GM19099 (cell line): ENCODE results near the gene KSR1.

Source experiments
- POLR2A ChIP-seq: IDR thresholded peaks from 3 replicates; pipeline ENCODE4 v1.6.1; 2011; ENCODE audit warnings: low read depth; ENCODE audit not compliant: insufficient read length; ENCODE audit errors: extremely low read depth

The KSR1 gene

DNA sequence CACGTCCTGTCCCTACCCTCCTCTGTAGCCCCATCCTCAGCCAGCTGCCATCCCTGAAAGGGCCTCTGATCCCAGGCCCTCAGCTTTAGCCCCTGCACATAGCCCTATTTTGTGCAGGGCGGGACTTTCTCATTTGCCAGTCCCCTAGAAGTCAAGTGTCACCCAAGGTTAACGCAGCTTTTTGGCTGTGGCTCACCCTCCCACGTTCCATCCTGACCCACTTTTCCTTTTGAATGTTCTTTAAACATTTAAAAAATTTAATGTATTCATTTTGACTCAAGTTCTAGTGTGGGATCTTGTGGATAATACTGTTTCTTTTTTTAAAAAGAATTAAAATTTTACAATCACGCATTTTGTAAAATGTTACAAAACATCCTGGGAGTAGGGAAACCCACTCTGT lies 112.6 kb downstream of the KSR1 start:
- TF ChIP-seq POLR2A, result no peak

DNA sequence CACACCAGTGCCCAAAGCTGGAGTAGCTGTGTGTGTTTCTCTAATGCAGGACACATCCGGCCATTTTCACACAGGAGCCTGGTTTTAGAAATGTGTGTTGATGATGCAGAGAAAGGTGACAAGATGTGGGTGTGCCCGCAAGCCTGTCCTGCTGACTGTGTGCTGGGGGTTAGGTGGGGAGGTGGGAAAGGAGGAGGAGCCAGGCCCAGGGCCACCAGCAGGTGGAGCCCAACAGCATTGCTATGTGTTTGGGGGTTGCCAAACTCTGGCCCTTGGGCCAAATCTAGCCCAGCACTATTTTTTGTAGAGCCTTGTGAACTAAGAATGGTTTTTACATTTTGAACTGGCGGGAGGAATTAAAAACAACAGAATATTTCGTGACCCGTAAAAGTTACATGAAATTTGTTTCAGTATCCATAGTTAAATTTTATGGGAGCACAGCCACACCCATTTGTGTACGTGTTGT lies 113.0 kb downstream of the KSR1 start:
- no peak for TF ChIP-seq POLR2A

DNA sequence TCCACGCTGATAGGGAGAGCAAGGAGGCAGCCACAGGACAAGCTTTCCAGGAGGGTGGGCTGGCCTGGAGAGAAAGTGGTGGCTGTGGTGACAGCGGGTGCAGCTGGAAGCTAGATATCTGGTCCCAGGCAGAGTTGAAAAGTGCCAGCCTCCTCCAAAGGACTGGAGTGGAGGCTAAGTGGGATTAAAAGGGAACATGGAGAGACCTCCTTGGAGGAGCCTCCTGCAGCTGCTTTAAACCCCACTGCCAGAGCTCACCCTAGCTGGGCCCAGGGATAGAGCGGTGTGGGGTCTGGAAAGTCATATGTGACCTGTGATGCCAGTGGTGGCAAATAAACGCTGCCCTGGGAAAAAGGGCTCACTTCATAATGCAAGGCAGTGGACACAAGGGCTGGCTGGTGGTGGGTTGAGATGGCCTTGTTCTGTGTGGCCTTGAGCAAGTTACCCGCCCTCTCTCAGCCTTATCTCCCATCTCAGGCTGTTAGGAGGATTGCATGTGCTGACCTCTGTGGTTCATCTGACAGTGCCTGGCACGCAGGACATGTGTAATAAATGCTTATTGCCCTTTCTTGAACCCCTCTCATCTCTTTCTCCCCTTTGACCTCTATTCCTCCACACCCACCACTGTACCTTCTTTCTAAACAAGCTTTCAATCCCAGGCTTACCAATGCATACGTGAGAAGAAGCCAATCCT lies 113.8 kb downstream of the KSR1 start:
- no peak for TF ChIP-seq POLR2A

DNA sequence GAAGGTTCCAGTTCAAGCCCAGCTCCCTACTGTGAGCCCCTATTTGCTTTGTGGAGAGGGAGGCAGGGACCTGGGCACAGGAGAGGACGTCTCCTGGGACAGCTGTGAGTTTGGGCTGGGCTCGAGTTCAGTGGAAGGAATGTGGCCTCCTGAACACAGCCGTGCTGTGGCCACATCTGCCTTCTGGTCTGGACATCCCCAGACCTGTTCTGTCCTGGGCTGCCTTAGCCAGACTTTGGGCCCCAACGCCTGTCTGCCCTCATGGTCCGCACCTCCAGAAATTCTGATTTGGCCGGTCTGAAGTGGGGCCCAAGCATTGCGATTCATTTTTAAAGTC lies 114.3 kb downstream of the KSR1 start:
- TF ChIP-seq POLR2A, result no peak

DNA sequence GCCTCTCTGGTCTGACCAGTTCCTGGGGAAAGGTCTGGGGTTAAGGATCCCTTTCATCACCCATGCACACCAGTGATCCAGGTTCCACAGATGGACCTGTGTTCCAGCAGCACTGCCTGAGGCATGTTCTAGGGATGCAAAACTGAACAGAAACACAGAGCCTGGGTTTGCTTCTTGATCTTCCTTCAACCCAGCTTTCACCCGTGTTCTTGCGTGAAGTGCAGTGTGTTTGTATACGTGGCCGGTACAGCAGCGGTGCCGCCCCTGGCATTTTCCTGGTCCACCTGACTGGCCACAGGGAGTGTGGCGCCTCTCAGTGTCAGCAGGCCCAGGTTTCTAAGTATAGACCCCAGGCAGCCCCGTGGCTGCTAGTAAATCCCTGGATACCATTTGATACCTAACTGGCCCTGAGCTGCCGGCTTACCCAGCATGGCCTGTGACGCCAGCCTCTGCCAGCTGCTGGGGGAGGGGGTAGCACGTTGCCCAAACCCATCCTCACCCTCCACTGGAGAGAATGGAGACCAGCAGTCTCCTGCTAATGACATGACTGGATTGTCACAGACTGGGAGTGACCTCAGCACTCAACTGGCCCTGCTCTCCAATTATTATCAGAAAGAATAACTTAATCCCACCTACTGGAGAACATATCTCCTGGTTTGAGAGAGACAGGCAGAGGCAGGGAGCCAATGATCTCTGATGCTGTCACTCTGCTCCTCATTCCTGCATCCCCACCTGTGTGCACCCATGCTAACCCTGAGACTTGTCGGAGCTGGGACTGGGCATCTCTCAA lies 115.5 kb downstream of the KSR1 start:
- TF ChIP-seq POLR2A, result no peak

DNA sequence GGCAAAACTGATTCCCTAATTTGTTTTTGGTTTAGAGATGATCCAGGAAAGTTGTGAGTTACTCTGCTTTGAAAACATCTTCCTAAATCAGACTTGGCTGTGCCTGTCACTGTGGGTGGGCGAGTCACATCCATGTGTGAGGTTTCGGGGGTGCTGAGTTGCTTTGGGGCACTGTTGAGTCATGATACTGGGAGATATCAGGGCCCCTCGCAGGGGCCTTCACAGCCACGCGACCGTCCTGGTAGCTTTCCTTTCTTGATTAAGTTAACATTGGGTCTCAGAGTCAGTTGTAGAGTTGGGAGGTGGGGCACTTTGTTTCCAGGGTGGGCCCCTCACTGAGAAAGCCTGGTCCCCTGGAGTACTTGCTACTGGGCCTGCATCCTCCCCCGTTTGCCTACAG lies 116.4 kb downstream of the KSR1 start:
- TF ChIP-seq POLR2A, result no peak

DNA sequence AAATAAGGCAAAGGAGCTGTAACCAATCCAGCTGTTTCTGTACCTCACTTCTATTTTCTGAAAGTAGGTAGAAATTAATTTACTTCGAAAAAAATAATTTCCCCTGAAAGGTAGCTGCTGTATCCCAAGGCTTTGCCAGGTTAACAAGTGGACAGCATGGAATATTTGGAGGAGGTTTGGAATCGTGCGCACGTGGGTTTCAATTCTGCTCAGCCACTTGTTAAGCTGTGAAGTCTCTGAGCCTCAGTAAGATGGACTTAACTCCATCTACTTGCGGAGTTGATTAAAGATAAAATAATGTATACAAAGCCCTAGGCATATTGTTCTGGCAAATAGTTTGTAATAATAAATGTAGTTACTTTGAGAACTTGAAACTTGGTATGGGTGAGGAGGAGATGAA lies 117.3 kb downstream of the KSR1 start:
- no peak for TF ChIP-seq POLR2A

DNA sequence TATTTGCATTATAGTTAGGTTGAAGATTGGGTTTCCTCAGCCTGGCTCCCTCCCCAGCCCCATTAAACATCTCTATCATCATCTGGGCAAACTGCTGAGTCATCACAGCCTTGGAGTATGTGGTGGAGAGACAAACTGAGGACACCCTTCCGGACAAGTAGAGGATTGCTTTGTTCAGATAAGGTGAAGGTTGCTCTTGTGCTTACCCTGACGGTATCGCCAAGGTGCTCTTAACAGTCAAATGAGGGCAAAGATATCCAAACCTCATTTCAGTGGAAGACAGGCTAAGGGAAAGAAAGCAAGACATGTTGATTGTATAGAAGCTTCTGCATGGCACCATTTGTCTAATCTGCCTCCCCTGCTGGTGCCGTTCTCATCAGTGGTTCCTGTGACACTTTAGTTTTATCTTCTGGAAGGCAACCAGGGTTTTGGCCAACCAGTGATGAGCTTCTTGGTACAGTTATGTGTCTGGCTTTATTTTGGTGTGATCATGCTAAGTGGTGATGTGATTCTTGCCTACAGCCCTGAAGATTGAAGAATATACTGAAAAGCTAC lies 117.8 kb downstream of the KSR1 start:
- TF ChIP-seq POLR2A, result no peak

DNA sequence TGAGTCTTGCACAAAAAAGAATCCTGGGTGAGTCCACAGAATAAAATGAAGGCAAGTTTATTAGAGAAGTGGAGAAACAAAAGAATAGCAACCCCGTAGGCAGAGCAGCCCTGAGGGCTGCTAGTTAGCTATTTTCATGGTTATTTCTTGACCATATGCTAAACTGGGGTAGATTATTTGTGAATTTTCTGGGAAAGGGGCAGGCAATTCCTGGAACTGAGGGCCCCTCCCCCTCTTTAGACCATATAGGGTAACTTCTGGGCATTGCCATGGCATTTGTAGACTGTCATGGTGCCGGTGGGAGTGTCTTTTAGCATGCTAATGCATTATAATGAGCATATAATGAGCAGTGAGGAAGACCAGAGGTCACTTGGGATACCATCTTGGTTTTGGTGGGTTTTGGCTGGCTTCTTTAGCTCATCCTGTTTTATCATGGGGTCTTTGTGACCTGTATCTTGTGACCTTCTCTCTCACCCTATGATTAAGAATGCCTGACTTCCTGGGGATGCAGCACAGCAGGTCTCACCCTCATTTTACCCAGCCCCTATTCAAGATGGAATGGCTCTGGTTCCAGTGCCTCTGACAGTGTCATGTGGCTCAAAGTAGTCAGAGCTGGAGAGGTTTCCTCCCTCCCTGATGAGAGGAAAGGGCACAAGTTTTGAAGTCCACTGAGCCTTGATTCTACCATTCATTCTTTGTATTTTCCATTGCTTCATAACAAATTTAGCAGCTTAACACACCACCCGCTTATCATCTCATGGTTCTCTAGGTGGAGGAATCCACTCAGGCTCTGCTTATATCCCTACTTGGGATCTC lies 119.1 kb downstream of the KSR1 start:
- TF ChIP-seq POLR2A, result no peak

DNA sequence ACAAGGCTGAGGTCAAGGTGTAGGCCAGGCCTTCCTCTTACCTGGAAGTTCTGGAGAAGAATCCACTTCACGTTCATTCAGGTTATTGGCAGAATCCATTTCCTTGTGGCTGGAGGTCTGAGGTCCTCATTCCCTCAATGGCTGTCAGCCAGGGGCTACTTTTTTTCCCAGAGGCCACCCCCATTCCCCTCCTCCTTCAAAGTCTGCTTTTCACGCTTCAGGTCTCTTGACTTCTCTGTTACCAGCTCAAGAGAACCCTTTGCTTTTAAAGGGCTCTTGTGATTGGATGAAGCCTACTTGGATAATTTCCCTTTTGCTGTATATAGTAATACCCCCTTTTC lies 119.6 kb downstream of the KSR1 start:
- TF ChIP-seq POLR2A, result no peak

DNA sequence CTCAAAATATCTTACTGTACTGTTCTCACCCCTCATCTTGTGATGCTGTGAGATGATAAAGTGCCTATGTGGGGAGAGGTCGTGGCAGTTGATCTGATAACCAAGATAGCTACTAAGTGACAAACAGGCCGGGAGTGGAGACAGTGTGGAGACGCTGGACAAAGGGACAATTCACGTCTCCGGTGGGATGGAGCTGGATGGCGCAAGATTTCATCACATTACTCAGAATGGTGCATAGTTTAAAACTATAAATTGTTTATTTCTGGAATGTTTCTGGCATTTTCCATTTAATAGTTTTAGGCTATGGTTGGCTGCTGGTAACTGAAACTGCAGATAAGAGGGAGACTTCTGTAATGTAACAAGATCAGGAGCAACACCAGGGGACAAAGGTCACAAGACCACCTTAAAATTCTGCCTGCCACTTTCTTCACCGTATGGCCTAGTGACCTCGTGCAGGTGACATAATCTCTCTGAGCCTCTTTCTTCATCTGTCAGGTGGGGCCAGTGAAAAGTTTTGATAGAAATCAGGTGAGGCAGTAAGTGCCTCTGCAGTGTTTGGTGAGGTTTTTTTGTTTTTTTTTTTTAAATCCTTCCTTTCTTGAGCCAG lies 120.3 kb downstream of the KSR1 start:
- TF ChIP-seq POLR2A, result no peak

DNA sequence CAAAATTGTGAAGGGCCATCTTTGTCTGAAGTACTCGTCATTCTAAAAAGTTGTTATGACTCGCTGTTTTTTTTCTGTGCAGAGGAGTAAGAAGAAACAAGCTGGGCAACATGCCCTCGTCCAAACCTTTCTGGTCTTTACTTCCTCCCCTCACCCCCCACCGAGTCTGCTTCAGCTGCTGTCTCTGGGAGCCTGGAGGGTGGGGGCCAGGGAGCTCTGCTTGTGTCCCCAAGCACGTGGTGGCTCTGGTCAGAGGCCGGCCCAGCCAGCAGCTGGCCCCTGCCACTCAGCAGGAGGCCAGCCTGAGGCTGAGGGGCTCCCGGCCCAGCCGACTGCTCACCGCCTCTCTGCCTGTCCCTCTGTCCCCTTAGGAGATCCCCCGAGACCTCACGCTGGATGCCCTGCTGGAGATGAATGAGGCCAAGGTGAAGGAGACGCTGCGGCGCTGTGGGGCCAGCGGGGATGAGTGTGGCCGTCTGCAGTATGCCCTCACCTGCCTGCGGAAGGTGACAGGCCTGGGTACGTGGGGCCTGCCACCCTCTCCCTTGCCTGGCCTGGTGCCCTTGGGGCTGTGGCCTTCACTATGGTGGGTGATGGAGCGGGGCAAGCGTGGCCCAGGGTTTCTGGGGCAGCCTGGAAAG lies 121.0 kb downstream of the KSR1 start:
- no peak for TF ChIP-seq POLR2A

DNA sequence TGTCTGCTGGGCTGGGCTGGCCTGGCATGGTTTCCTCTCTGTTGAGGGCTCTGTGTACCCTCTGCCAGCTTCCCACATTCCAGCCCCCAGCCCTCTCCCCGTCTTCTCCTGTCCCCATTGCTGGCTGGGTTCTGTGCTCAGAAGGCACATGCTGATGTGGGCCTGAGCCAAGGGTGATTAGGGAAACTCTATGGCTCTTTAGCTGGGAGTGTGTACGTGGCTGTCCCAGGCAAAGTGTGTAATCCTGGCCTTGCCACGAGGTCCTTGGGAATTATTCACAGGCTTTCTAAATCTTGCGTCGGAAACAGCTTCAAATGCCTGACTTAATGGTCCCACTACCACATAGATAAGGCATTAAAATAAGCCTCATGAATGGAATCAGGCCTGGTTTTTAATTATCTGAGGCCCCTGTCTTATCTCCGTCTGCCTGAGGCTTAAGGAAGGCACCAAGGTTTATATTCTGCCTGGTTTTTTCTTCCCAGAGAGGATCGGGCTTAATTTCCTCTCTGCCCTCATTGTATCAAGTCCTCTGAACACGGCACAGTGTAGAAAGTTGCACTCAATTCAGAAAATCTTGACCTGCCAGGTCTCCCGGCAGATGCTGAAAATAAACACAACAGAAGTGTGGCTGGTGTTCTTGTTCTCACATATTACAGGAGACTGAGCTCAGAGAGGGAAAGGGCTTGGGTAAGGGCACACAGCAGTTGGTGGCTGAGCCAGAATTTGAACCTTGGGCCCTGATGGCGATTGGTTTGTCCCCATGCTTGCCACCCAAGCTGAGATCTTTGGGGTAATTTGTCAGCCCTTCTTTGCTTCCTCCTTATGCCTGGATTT lies 121.9 kb downstream of the KSR1 start:
- no peak for TF ChIP-seq POLR2A

DNA sequence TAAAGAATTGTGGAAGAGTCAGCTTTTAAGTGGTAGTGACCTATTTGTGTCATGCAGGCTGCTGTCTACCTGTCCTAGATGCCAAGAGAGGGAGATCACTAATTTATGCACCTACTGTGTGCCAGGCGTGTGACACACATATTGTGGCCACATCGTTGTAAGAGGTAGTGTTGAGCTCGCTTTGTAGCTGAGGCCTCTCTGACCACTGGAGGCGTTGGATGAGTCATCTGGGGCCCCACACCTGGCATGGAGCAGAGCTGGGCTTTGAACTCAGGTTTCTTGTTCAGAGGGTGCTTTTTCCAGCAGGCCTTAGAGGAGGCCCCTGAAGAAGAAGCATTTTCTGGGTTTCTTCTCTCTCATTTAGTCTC lies 122.5 kb downstream of the KSR1 start:
- no peak for TF ChIP-seq POLR2A

DNA sequence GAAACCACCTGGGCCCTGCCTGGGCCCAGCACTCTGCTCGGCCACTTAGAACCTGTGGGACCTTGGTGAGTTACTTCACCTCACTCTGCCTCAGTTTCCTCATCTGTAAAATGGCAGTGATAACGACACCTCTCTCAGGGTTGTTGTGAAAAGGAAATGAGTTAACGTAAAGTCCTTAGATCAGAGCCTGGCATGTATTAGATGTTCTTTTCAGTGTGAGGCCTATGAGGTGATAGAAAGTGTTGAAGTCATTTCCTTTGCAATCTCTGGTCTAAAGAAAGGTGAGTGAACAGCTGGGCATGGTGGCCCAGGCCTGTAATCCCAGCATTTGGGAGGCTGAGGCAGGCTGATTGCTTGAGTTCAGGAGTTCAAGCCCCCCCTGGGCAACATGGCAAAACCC lies 123.1 kb downstream of the KSR1 start:
- TF ChIP-seq POLR2A, result no peak

DNA sequence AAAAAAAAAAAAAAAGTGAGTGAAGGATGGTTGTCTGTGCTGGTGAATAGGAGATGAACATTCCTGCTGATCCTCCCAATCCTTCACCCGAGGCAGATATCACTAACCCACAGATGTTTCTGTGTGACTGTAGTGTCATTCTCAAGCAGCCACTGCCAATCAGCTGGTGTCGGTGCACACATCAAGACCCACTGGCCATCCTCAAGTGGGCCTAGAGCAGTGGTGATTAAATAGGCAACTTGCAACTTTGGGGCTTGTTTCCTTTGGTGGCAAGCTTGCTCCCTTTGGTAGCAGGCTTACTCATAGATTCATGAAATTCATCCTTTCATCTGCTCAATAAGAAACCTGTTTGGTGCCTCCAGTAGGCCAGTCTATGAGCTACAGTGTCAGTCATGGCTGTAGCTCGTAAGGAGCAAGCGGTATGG lies 123.7 kb downstream of the KSR1 start:
- TF ChIP-seq POLR2A, result no peak
